Caco-2 (cell line): ENCODE results near the gene RNASET2. TPM values are rescaled to one million over a fixed set of nuclear protein-coding genes. Genes with fewer than 3 reads are reported as not detected.

Experiments
- BruUV-seq: library from RNA; stranded (reverse); fragments of 400-500 nt; replicated peaks from 2 replicates; lab custom pipeline; 2021; lab: Mats Ljungman, UMichigan
- CTCF ChIA-PET: fragments of 300-600 bp; sonication (Branson Sonifier 250); formaldehyde crosslinking; loops from one replicate; lab custom pipeline; 2022; ENCODE audit warnings: antibody characterized with exemption; lab: Charles Lee
- POLR2A ChIA-PET: fragments of 300-600 bp; sonication (Branson Sonifier 250); formaldehyde crosslinking; loops from one replicate; lab custom pipeline; 2022; ENCODE audit warnings: antibody characterized with exemption; lab: Charles Lee
- DNase-seq, 2 experiments: peaks; one replicate each; pipeline versions ENCODE4 v3.0.0 to v3.0.0-alpha.2; 2020 to 2022
- H3K27me3 ChIP-seq: replicated peaks from 2 replicates; pipeline ENCODE4 v1.6.0; 2011; ENCODE audit warnings: low read length; ENCODE audit not compliant: control insufficient read depth, insufficient read depth
- H3K36me3 ChIP-seq: 2 replicates; pipeline ENCODE4 v1.5.1; 2011; ENCODE audit warnings: low read length; ENCODE audit not compliant: control insufficient read depth, insufficient read depth
- H3K4me1 ChIP-seq: fragments of 250-450 bp; sonication (Bioruptor Pico); 2 replicates; pipeline ENCODE4 v1.5.1; 2020; ENCODE audit warnings: mild to moderate bottlenecking
- H3K4me3 ChIP-seq: 2 replicates; pipeline ENCODE4 v1.5.1; 2011; ENCODE audit warnings: low read depth, mild to moderate bottlenecking, control low read depth, low read length
- H3K9me3 ChIP-seq: fragments of 250-450 bp; sonication (Bioruptor Pico); 2 replicates; pipeline ENCODE4 v1.5.1; 2020; ENCODE audit warnings: mild to moderate bottlenecking, moderate library complexity
- H3K27ac Mint-ChIP-seq: one replicate; pipeline ENCODE4 v1.8.0; 2022; ENCODE audit warnings: mixed read lengths; ENCODE audit not compliant: unreplicated experiment
- H3K27me3 Mint-ChIP-seq: one replicate; pipeline ENCODE4 v1.8.0; 2022; ENCODE audit warnings: mixed read lengths; ENCODE audit not compliant: insufficient read depth, unreplicated experiment
- H3K36me3 Mint-ChIP-seq: one replicate; pipeline ENCODE4 v1.8.0; 2022; ENCODE audit warnings: mild to moderate bottlenecking, mixed read lengths; ENCODE audit not compliant: insufficient read depth, unreplicated experiment
- H3K4me1 Mint-ChIP-seq: one replicate; pipeline ENCODE4 v1.8.0; 2022; ENCODE audit warnings: low read depth, mixed read lengths; ENCODE audit not compliant: unreplicated experiment
- H3K4me3 Mint-ChIP-seq: one replicate; pipeline ENCODE4 v1.8.0; 2022; ENCODE audit warnings: mild to moderate bottlenecking, moderate library complexity, mixed read lengths; ENCODE audit not compliant: unreplicated experiment
- H3K9me3 Mint-ChIP-seq: one replicate; pipeline ENCODE4 v1.8.0; 2022; ENCODE audit warnings: mixed read lengths; ENCODE audit not compliant: unreplicated experiment
- intact Hi-C: fragments of 100-400 bp; cut with micrococcal nuclease; formaldehyde crosslinking; loops from one replicate; pipeline ENCODE4 v1.10.0; 2022; ENCODE audit not compliant: unreplicated experiment
- total RNA-seq: library from RNA; stranded (reverse); gene quantifications from 2 replicates; pipeline ENCODE4 v1.2.3, GENCODE V29; 2022
- TF ChIP-seq, protein P1 (sequence below), 2 experiments: fragments of 200-600 bp in 1 of 2; IDR thresholded peaks; 1 replicate in 1 of 2; 2 replicates in 1 of 2; pipeline versions ENCODE4 v1.5.1 to v1.8.0; 2011 to 2022; ENCODE audit warnings: antibody characterized with exemption in 1 of 2, control low read depth in 1 of 2, inconsistent platforms in 1 of 2, low read depth in 1 of 2, low read length in 1 of 2, mild to moderate bottlenecking in 1 of 2, moderate library complexity in 1 of 2; ENCODE audit not compliant: insufficient read depth in 1 of 2, severe bottlenecking in 1 of 2, unreplicated experiment in 1 of 2

RNASET2 gene
- total RNA-seq, 1 experiment from 2014 or later = 59.1 TPM

DNA sequence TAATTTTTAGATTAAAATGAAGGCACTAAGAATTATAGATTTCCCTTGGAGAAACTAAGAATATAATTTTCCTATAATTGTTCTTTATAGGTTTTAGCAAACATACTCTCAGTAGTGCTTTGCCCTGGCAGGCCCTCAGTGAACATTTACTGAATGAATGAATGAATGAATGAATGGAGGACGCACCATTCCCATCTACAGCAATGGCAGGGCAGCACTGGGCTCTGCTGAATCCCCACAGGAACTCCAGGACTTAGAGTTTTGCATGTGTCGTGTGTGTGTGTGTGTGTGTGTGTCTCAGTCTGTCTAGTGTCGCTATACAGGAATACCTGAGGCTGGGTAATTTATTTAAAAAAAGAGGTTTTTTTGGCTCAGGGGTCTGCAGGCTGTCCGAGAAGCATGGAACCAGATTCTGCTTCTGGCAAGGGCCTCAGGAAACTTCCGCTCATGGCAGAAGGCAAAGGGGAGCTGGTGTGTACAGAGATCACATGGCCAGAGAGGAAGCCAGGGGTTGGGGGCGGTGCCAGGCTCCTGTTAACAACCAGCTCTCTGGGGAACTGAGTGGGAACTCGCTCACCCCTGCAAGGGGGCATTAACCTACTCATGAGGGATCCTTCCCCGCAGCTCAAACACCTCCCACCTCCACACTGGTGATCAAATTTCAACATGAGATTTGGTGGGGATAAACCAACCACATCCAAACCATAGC, 20.1 kb downstream of the RNASET2 start:
- no peaks in the 10 kb centered on the region for H3K9me3 ChIP-seq
- BruUV-seq = no TSS peak
- DNase-seq = no peak
- H3K4me3 Mint-ChIP-seq = no peak overlapping the region
- no peaks in the 10 kb centered on the region for H3K36me3 Mint-ChIP-seq
- POLR2A ChIA-PET = no interaction called here
- H3K4me3 ChIP-seq = no peak overlapping the region
- no peak overlapping the region for H3K27ac Mint-ChIP-seq
- no peaks in the 10 kb centered on the region for H3K36me3 ChIP-seq
- CTCF ChIA-PET = no interaction called here
- intact Hi-C loops = no loop called here
- no peaks in the 10 kb centered on the region for H3K4me1 Mint-ChIP-seq
- H3K9me3 Mint-ChIP-seq = no peaks in the 10 kb centered on the region
- no peaks in the 10 kb centered on the region for H3K27me3 ChIP-seq
- no peaks in the 10 kb centered on the region for H3K27me3 Mint-ChIP-seq
- no peaks in the 10 kb centered on the region for H3K4me1 ChIP-seq
- TF ChIP-seq, protein P1, sequence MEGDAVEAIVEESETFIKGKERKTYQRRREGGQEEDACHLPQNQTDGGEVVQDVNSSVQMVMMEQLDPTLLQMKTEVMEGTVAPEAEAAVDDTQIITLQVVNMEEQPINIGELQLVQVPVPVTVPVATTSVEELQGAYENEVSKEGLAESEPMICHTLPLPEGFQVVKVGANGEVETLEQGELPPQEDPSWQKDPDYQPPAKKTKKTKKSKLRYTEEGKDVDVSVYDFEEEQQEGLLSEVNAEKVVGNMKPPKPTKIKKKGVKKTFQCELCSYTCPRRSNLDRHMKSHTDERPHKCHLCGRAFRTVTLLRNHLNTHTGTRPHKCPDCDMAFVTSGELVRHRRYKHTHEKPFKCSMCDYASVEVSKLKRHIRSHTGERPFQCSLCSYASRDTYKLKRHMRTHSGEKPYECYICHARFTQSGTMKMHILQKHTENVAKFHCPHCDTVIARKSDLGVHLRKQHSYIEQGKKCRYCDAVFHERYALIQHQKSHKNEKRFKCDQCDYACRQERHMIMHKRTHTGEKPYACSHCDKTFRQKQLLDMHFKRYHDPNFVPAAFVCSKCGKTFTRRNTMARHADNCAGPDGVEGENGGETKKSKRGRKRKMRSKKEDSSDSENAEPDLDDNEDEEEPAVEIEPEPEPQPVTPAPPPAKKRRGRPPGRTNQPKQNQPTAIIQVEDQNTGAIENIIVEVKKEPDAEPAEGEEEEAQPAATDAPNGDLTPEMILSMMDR (IDR thresholded peaks at IDR 0.05; ENCODE audit: insufficient read depth in 1 of 2, low read depth in 1 of 2, low read length in 1 of 2, severe bottlenecking in 1 of 2, unreplicated experiment in 1 of 2) = no peak

GRCh38 chr6:166935353-166935752, 21.0 kb downstream of the RNASET2 start:
- POLR2A ChIA-PET = no interaction called here
- Histone ChIP-seq H3K4me3 (no peak overlapping the region), H3K36me3 (no peaks in the 10 kb centered on the region; the same call in 1 of the 2 replicates), H3K4me1 (no peaks in the 10 kb centered on the region), H3K27me3 (no peaks in the 10 kb centered on the region), H3K9me3 (no peaks in the 10 kb centered on the region)
- TF ChIP-seq, protein P1 (IDR thresholded peaks at IDR 0.05; ENCODE audit: insufficient read depth in 1 of 2, low read depth in 1 of 2, low read length in 1 of 2, severe bottlenecking in 1 of 2, unreplicated experiment in 1 of 2) = no peak
- no peak overlapping the region for H3K4me3 Mint-ChIP-seq
- no peaks in the 10 kb centered on the region for H3K36me3 Mint-ChIP-seq
- no peaks in the 10 kb centered on the region for H3K4me1 Mint-ChIP-seq
- intact Hi-C loops = no loop called here
- CTCF ChIA-PET = no interaction called here
- no peak overlapping the region for H3K27ac Mint-ChIP-seq
- H3K9me3 Mint-ChIP-seq = no peaks in the 10 kb centered on the region
- no TSS peak for BruUV-seq
- DNase-seq = no peak
- H3K27me3 Mint-ChIP-seq = no peaks in the 10 kb centered on the region

GRCh38 chr6:166934174-166934573, 22.2 kb downstream of the RNASET2 start:
- TF ChIP-seq, protein P1 (IDR thresholded peaks at IDR 0.05; ENCODE audit: insufficient read depth in 1 of 2, low read depth in 1 of 2, low read length in 1 of 2, severe bottlenecking in 1 of 2, unreplicated experiment in 1 of 2) = no peak
- intact Hi-C loops = no loop called here
- H3K9me3 ChIP-seq = no peaks in the 10 kb centered on the region
- ChIA-PET CTCF (no interaction called here), POLR2A (no interaction called here)
- no peaks in the 10 kb centered on the region for H3K4me1 ChIP-seq
- Mint-ChIP-seq H3K4me1 (no peaks in the 10 kb centered on the region), H3K4me3 (no peak overlapping the region), H3K36me3 (no peaks in the 10 kb centered on the region), H3K9me3 (no peaks in the 10 kb centered on the region), H3K27ac (no peak overlapping the region), H3K27me3 (no peaks in the 10 kb centered on the region)
- BruUV-seq = no TSS peak
- H3K36me3 ChIP-seq = no peaks in the 10 kb centered on the region; the same call in 1 of the 2 replicates
- no peak overlapping the region for H3K4me3 ChIP-seq
- H3K27me3 ChIP-seq = no peaks in the 10 kb centered on the region
- no peak for DNase-seq
